Mesenteric fat pad (tissue), 1 donor: ENCODE measurements around the gene GPR176. TPM values are rescaled to one million over a fixed set of nuclear protein-coding genes. Genes with fewer than 3 reads are reported as not detected.
A peak's percentile ranks its signal among the peaks of the same experiment; 100 is the strongest.
"Not testable (repeated sequence)": the region's sequence is repeated elsewhere in the genome, so short reads cannot be mapped to it uniquely, and the experiment has no call there.

Experiments
- DNase-seq: peaks from one replicate; pipeline ENCODE4 v3.0.0-alpha.2; 2020; ENCODE audit warnings: low spot score
- total RNA-seq: library from RNA; stranded (reverse); fragmentation: NEBNext Ultra II Directional; extraction: Animal tissue kit (Norgen Biotek cat#: 25700); gene quantifications from one replicate; pipeline ENCODE4 v1.2.1, GENCODE V29; 2021
- donor health status: DM: yes; HTN: yes; CAD: no.

Gene GPR176
- total RNA-seq, 1 donor from 2014 or later = 8.2 TPM

DNA sequence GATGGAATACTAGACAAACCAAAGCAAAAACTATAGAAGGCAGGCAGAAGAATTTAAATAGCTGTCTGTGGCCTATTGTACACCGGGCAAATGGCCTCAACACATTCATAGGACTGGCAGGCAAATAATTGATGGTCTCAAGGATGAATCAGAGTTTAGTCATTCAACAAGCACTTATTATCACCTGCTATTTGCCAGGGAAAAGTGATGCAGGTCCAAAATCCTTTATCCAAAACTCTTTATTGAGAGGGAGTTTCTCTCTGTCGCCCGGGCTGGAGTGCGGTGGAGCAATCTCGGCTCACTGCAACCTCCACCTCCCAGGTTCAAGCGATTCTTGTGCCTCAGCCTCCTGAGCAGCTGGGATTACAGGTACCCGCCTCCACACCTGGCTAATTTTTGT lies 16.1 kb upstream of the GPR176 start:
- no peak for DNase-seq

DNA sequence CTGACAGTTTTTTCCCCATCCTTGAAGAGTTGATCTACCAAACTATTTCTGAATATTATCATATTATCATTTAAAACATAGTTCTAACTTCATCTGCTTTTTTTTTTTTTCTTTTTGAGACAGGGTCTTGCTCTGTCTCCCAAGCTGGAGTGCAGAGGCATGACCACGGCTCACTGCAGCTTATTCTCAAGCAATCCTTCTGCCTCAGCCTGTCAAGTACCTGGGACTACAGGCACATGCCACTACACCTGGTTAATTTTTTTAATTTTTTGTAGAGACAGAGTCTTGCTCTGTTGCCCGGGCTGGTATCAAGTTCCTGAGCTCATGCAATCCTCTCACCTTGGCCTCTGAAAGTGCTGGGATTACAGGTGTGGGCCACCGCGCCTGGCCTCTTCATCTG lies 15.2 kb upstream of the GPR176 start:
- DNase-seq = no peak

DNA sequence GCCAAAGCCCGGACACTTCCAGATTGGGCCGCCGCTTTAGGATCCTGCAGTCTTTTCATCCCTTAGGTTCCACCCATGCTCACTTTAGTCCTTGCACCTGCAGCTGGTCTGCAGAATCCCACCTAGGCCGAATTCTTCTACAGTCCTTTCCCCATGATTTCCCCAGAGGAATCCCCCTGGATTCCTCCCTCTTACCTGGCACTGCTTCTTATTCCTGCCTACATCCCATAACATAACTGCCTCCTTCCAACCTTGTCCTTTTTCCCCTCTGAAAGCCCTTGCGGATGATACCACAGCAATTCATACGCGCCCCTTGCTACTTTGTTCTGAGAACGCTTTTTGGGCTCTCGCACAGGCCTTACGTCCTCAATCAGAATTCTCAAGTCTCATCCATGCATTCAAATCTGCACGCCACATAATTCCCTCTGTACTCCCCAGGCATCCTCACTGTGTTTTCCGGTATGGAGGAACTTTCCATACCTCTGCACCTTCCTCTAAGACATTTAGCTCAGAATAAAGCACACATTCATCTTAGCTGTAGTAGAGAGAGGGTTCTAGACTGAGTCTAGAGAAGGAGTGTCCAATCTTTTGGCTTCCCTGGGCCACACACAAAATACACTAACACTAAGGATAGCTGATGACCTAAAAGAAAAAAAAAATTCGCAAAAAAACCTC lies 14.5 kb upstream of the GPR176 start:
- no peak for DNase-seq

GRCh38 chr15:39931615-39932014 lies 11.5 kb upstream of the GPR176 start:
- DNase-seq = no peak

GRCh38 chr15:39926526-39926925 lies 6.5 kb upstream of the GPR176 start:
- DNase-seq = no peak

DNA sequence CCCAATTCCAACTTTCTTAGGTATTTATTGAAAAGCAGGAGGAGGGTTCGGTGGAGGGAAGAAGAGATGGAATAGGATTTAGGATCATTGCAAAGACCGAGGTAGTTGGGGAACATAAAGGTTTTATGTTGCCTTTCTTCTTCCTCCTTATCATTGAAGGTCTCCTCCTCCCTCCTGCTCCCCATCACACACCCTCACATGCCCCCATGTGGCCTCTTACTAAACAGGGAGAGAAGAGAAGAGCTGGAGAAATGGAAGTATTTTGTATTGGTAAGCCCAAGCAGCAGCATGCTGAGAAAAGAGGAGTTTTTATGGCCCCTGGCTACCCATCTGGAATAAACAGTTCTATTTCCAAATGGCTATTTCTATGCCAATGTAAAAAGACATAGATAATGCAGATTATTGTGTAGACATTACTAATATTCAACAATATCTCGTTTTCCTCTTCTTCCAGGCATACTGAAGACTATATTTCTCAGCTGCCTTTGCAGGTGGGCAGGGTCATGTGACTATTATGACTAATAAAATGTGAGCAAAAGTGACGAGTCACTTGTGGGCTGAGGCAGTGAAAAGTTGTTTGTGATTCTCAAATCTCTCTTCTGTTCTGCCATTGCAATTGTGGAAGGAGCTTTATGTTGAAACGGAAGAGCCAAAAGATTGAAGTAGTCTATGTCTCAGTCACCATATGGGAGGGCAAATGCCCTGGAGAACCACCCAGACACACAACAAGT lies 5.2 kb upstream of the GPR176 start:
- DNase-seq = no peak

DNA sequence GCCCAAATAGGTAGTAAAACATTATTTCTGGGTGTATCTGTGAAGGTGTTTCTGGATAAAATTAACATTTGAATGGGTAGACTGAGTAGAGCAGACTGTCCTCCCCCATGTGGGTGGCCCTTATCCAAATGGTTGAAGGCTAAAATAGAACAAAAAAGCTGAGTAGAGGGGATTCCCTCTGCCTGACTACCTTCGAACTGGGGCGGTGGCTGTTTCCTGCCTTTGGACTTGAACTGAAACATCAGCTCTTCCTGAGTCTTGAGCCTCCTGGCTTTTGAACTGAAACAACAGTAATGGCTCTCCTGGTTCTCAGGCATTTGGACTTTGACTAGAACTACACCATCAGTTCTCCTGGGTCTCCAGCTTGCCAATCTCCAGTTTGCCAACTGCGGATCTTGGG lies 4.4 kb upstream of the GPR176 start:
- DNase-seq = no peak

- DNase-seq = no peak
These were observed 2.5 kb upstream of the GPR176 start for GRCh38 chr15:39922462-39923092.

DNA sequence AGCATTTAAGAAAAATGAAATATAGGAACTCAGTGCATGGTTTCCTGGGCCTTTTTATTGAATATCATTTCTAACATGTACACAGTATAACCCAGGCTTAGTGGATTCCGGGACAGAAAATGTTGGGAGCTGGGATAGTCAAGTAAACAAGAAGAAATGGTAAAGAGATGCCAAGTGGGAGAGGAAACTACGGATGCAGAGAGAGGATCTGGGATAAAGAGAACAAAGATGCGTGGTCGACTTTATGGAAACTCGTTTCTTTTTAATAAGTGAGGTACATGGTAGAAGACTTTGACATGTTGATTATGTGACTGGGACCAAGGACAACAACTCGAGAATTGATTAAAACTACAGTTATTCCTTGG lies 1.2 kb upstream of the GPR176 start:
- no peak for DNase-seq

- DNase-seq = peak; percentile 94
These were observed 626 bp upstream of the GPR176 start for GRCh38 chr15:39920510-39921273.

GRCh38 chr15:39919411-39919747 lies 687 bp downstream of the GPR176 start:
- DNase-seq = no peak

- DNase-seq = no peak
These were observed 1.2 kb downstream of the GPR176 start for GRCh38 chr15:39918688-39919385.

DNA sequence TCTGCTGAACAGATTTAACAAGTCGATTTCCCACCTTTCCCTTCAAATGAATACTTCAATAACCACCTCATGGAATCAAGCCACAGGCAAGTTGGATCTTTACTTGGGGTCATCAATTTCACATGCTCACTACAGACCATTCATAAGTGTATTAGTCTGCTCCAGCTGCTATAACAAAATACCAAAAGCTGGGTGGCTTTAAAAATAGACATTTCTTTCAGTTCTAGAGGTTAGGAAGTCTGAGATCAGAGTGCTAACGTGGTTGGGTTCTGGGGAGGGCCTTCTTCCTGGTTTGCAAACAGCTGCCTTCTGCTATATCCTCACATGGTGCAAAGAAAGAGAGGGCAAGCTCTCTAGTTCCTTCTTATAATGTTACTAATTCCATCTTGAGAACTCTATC lies 5.1 kb downstream of the GPR176 start:
- DNase-seq = no peak

DNA sequence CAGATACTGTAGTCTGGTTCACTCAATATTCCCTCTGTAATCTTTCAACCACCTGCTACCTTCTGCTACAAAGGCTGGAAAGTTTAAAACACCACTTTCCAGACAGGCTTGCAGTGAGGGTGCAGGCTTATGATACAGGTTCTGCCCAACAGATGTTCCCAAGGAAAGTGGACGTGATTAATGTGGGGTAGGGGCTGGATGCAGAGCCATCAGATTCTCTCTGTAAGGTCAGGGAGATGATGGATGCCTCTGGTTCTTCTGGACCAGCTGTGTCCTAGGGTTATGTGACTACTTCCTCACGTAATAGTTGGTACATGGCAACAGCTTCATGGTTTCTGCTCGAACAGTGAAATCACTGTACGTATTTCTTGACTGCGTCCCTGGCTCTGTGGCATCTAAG lies 11.1 kb downstream of the GPR176 start:
- no peak for DNase-seq

DNA sequence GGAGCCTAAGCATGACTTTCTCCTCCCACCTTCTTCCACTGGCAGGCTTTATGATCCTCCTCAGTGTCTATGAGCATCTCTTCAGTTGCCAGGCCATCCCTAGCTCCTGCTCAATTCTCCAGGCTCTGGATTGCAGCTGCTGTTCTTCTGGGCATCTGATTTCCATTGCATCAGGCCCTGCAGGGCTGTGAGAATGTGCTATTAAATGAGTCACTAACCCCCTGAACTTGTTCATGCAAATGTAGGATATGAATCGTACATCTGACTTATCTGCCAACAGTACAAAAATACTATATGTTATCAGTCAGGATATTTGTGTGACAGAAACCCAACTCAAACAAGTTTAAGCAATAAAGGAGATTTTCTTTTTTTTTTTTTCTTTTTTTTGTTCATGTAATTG lies 11.9 kb downstream of the GPR176 start:
- DNase-seq = no peak

DNA sequence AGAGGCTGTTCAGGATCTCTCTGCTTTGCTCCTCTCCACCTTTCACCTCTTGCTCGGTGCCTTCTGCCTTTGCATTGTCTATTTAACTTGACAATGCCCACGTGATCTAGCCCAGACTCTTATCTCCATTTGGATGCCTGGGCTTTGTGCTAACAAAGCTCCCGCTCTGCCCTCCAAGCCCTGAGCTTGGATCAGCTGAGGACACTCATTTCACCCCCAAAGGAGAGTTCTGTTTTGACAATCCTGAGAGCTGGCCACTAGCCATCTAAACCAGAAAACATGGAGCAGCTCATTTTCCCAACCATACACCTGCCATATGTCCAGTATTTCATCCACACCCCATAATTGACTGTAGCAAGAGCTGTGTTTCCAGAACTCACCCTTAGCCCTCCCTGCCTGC lies 12.8 kb downstream of the GPR176 start:
- DNase-seq = no peak

- DNase-seq = no peak
These were observed 16.0 kb downstream of the GPR176 start for GRCh38 chr15:39904115-39904514.

DNA sequence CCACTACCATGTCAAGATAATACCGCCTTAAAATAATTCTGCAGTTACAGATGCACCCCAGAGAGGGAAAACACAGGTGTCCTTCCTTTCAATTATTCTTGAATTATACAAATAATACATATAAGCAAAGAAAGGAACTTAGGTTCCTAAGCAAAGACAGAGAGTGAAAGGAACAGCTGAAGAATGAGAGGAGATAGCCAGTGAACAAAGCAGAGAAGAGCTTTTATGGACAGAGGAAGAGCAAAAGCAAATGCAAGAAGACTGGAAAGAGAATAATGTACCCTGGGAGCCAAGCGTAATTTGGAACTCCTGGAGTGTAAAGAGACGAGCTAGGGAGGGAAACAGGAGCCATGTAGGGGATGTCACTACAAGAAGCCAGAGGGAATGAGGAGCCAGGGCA lies 21.7 kb downstream of the GPR176 start:
- DNase-seq = no peak

GRCh38 chr15:39896846-39897245 lies 23.2 kb downstream of the GPR176 start:
- no peak for DNase-seq

GRCh38 chr15:39896101-39896500 lies 24.0 kb downstream of the GPR176 start:
- no peak for DNase-seq

GRCh38 chr15:39893051-39893450 lies 27.0 kb downstream of the GPR176 start:
- not testable (repeated sequence) for DNase-seq
